Measurements from ENCODE around the gene ARMC3.

Gene ARMC3

DNA sequence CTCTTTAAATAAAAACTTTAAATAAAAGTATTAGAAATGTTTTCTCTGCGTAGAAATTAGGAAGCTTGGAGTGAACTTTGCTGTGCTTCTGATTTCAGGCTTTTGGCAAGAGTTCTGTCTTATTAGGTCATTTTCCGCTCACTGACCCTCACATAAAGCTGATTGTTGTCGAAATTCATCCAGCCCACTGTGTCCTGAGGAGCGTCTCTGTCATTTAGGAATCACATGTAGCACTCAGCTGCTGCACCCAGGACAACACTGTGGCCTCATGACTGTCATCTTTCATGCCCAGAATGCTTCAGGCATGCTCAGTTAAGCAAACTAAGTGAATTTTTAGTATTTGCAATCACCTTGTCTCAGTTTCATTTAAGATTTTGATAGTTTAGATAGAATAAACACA is 109.7 kb downstream of the ARMC3 start:
- TF ChIP-seq, protein P1, sequence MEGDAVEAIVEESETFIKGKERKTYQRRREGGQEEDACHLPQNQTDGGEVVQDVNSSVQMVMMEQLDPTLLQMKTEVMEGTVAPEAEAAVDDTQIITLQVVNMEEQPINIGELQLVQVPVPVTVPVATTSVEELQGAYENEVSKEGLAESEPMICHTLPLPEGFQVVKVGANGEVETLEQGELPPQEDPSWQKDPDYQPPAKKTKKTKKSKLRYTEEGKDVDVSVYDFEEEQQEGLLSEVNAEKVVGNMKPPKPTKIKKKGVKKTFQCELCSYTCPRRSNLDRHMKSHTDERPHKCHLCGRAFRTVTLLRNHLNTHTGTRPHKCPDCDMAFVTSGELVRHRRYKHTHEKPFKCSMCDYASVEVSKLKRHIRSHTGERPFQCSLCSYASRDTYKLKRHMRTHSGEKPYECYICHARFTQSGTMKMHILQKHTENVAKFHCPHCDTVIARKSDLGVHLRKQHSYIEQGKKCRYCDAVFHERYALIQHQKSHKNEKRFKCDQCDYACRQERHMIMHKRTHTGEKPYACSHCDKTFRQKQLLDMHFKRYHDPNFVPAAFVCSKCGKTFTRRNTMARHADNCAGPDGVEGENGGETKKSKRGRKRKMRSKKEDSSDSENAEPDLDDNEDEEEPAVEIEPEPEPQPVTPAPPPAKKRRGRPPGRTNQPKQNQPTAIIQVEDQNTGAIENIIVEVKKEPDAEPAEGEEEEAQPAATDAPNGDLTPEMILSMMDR (IDR thresholded peaks at IDR 0.05; ENCODE audit: low read depth, low read length, missing control alignments): no peak
- no peak overlapping the region for H3K4me3 ChIP-seq (ENCODE audit: low read depth, low read length)
- no peak for DNase-seq (ENCODE audit: low read depth)

DNA sequence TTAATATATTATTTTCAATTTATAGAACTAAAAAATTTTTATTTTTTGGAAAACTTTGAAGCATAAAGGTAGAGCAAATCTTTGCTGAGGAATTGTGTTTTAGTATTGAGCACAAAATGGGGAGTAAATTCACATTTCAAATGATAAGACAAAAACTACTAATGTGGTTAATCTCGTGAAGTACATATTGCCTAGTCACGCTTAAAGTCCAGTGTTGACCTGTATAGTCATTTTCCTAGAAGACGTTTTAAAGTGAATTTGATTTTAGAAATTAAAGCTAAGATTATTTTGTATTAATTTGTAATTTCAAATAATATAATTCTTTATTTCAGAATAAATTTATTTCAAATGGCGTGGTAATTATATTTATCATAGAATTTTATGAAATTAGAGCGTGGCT is 110.3 kb downstream of the ARMC3 start:
- no peak overlapping the region for H3K4me3 ChIP-seq (ENCODE audit: low read depth, low read length)
- DNase-seq (ENCODE audit: low read depth): no peak
- TF ChIP-seq, protein P1 (IDR thresholded peaks at IDR 0.05; ENCODE audit: low read depth, low read length, missing control alignments): no peak

DNA sequence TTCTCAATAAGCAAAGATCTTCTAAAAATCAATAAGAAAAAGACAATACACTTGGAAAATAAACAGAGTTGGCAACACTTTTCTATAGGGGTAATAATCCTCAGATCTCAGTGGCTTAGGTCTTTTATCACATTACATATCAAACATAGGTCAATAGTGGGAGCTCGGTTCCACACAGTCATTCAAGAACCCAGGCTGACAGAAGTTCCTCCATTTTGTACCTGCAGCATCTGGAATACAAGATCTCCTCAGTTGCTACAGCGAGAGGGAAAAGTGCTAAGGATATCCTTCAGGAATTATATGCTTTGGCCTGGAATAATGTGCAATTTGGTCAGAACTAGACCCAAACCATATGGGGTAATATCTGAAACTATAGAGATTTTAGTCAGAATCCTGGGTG is 112.1 kb downstream of the ARMC3 start:
- DNase-seq (ENCODE audit: low read depth): no peak
- TF ChIP-seq, protein P1 (IDR thresholded peaks at IDR 0.05; ENCODE audit: low read depth, low read length, missing control alignments): no peak
- no peak overlapping the region for H3K4me3 ChIP-seq (ENCODE audit: low read depth, low read length)

DNA sequence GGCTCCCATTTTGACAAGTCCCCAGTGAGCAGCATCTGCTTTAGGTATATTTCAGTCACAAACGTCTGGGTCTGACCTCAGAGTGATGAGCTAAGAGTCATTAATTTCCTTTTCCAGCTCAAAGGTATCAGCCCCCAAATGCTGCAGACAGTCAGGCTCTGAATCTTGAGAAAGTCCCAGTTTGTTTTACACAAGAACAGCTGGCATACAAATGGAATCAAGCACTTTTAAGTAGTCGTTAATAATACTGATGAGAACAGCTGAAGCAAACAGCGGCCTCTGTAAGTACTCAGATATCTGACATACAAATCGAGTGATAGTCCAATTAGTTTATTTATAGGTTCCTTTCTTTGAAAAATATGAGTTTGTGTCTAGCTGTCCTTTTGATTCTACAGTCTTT is 118.2 kb downstream of the ARMC3 start:
- DNase-seq (ENCODE audit: low read depth): no peak
- H3K4me3 ChIP-seq (ENCODE audit: low read depth, low read length): no peak overlapping the region
- TF ChIP-seq, protein P1 (IDR thresholded peaks at IDR 0.05; ENCODE audit: low read depth, low read length, missing control alignments): no peak

DNA sequence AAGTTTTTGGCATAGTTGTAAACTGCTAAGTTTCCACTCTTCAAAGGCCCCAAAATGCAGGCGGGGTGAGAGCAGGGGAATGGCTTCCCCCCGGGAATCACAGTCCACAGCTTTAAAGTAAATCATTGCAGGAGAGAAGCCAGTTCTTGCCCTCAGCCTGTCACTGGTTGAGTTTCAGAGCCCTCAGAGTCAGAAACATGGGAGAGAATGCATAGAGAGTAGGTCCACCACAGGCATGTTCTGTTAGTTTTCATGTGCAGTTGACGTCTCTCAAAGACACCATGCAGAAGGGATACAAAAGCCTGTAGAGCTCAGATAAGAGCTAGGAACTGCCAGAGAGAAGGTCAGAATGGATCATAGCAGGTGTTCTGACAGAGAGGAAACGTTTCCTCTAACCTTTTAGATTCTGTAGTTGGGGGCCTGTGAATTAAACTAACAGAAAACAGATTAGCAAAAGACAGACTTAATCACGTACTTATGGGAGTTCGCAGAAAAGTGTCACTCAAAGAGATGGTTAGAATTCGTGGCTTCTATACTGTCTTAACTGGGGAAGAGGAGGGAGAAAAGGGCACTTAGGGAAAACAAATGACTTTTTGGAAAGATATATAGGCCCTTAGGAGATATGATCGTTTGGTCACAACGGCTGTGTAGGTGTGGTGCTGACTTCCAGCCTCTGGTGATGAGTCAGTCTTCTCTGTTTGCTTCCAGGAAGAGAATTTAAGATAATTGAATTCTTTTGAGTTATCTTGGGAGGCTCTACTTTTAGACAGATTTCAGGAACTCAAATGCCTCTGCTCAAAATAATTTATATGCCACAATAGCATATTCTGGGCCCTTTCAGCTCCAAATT is 119.6 kb downstream of the ARMC3 start:
- TF ChIP-seq, protein P1 (IDR thresholded peaks at IDR 0.05; ENCODE audit: low read depth, low read length, missing control alignments): no peak
- no peak for DNase-seq (ENCODE audit: low read depth)
- H3K4me3 ChIP-seq (ENCODE audit: low read depth, low read length): no peak overlapping the region

DNA sequence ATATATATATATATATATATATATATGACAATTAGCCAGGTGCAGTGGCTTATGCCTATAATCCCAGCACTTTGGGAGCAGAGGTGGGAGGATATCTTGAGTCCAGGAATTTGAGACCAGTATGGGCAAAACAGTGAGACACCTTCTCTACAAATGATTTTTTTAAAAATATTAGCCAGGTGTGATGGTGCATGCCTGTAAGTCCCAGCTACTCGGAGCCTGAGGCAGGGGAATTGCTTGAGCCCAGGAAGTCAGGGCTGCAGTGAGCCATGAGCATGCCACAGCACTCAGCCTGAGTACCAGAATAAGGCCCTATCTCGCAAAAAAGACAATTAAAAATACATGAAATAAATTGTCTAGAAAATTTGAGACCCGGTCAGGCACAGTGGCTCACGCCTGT is 120.3 kb downstream of the ARMC3 start:
- TF ChIP-seq, protein P1 (IDR thresholded peaks at IDR 0.05; ENCODE audit: low read depth, low read length, missing control alignments): no peak
- DNase-seq (ENCODE audit: low read depth): no peak
- no peak overlapping the region for H3K4me3 ChIP-seq (ENCODE audit: low read depth, low read length)

DNA sequence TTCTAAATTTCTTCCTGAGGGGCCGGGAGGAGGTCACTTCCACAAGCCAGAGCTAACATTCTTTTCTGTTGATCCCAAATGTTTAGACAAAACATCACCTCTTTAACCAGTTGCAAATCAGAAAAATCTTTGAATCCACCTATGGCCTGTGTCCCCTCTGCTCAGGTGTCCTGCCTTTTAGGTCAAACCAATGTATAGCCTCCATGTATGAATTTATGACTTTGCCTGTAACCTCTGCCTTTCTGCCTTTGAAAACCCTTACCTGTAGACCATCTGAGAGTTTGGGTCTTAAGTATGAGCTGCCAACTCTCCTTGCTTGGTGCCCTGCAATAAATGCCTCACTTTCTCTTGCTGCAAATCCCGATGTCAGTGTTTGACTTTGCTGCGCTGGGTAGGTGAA is 123.4 kb downstream of the ARMC3 start:
- TF ChIP-seq, protein P1 (IDR thresholded peaks at IDR 0.05; ENCODE audit: low read depth, low read length, missing control alignments): no peak
- DNase-seq (ENCODE audit: low read depth): no peak
- H3K4me3 ChIP-seq (ENCODE audit: low read depth, low read length): no peak overlapping the region

Data from GM12864 (cell line).